Panc1 (cell line): Measurements from ENCODE around the gene THSD7B. TPM values are rescaled to one million over a fixed set of nuclear protein-coding genes. Genes with fewer than 3 reads are reported as not detected.

Source experiments
- ATAC-seq: fragments of 200-7000 bp; cut with Tn5 transposase; 2 replicates; pipeline ENCODE4 v1.9.1; 2020; ENCODE audit warnings: mild to moderate bottlenecking, moderate library complexity
- BruUV-seq: library from RNA; stranded (reverse); fragments of 400-500 nt; replicated peaks from 2 replicates; lab custom pipeline; 2021; lab: Mats Ljungman, UMichigan
- CTCF ChIA-PET: fragments of 300-600 bp; sonication (Branson Sonifier 250); formaldehyde crosslinking; loops from one replicate; lab custom pipeline; 2022; ENCODE audit warnings: antibody characterized with exemption; lab: Charles Lee
- POLR2A ChIA-PET: fragments of 300-600 bp; sonication (Branson Sonifier 250); formaldehyde crosslinking; loops from one replicate; lab custom pipeline; 2022; ENCODE audit warnings: antibody characterized with exemption; lab: Charles Lee
- DNase-seq: peaks from one replicate; pipeline ENCODE4 v3.0.0-alpha.2; 2010; ENCODE audit warnings: low read depth, low spot score
- H3K27ac ChIP-seq: 2 replicates; pipeline ENCODE4 v1.5.1; 2011; ENCODE audit warnings: mild to moderate bottlenecking, low read length, inconsistent platforms
- H3K27me3 ChIP-seq: fragments of 200-500 bp; sonication (Bioruptor generic); 2 replicates; pipeline ENCODE4 v1.6.0; 2014; ENCODE audit warnings: low read length, inconsistent platforms; ENCODE audit not compliant: control insufficient read depth, insufficient read depth
- H3K36me3 ChIP-seq: fragments of 200-500 bp; sonication (Bioruptor generic); 2 replicates; pipeline ENCODE4 v1.5.1; 2014; ENCODE audit warnings: inconsistent platforms, mild to moderate bottlenecking, low read length, moderate library complexity; ENCODE audit not compliant: control insufficient read depth, insufficient read depth
- H3K4me1 ChIP-seq: 2 replicates; pipeline ENCODE4 v1.5.1; 2011; ENCODE audit warnings: inconsistent platforms, mild to moderate bottlenecking, low read length, moderate library complexity; ENCODE audit not compliant: control insufficient read depth, insufficient read depth
- H3K4me3 ChIP-seq, 2 experiments: 2 replicates each; pipeline ENCODE4 v1.5.1; 2011 to 2012; ENCODE audit warnings: low read depth in 2 of 2, low read length in 2 of 2, mild to moderate bottlenecking in 2 of 2, inconsistent platforms in 1 of 2, moderate library complexity in 1 of 2
- H3K9me3 ChIP-seq: fragments of 200-500 bp; sonication (Bioruptor generic); 2 replicates; pipeline ENCODE4 v1.5.1; 2014; ENCODE audit warnings: low read depth, mild to moderate bottlenecking, inconsistent platforms, low read length, moderate library complexity; ENCODE audit not compliant: control insufficient read depth, insufficient read depth
- POLR2AphosphoS5 ChIP-seq: IDR thresholded peaks from 2 replicates; pipeline ENCODE4 v1.6.1; 2012; ENCODE audit warnings: mild to moderate bottlenecking, low read depth, low read length, moderate library complexity
- SIN3A ChIP-seq: IDR thresholded peaks from 2 replicates; pipeline ENCODE4 v1.6.1; 2012; ENCODE audit warnings: low read depth, mild to moderate bottlenecking, low read length, moderate library complexity, borderline replicate concordance; ENCODE audit not compliant: insufficient read depth
- TCF7L2 ChIP-seq: IDR thresholded peaks from 2 replicates; pipeline ENCODE4 v1.6.1; 2011; ENCODE audit warnings: mild to moderate bottlenecking, low read depth, low read length, inconsistent platforms
- in situ Hi-C: cut with HindIII; loops from 2 replicates; pipeline ENCODE4 v1.10.0; 2016; ENCODE audit warnings: low sequenced_read_pairs, low pct_unique_long_range_greater_than_20kb
- intact Hi-C: fragments of 100-400 bp; cut with micrococcal nuclease; formaldehyde crosslinking; loops from one replicate; pipeline ENCODE4 v1.10.0; 2022; ENCODE audit not compliant: unreplicated experiment
- total RNA-seq: library from RNA; stranded (reverse); gene quantifications from one replicate; pipeline ENCODE4 v1.2.1, GENCODE V29; 2021; ENCODE audit not compliant: unreplicated experiment
- TF ChIP-seq, protein P1 (sequence below): fragments of 450-650 bp; IDR thresholded peaks from 2 replicates; pipeline ENCODE4 v1.5.1; 2017; ENCODE audit warnings: mild to moderate bottlenecking
- TF ChIP-seq, protein P2 (sequence below), 2 experiments: IDR thresholded peaks; 2 replicates each; pipeline ENCODE4 v1.6.1; 2011 to 2012; ENCODE audit warnings: low read depth in 2 of 2, control low read depth in 1 of 2, low read length in 1 of 2, mild to moderate bottlenecking in 1 of 2, moderate library complexity in 1 of 2; ENCODE audit not compliant: insufficient read depth in 1 of 2

THSD7B gene
- total RNA-seq, 1 experiment from 2014 or later: not detected

DNA sequence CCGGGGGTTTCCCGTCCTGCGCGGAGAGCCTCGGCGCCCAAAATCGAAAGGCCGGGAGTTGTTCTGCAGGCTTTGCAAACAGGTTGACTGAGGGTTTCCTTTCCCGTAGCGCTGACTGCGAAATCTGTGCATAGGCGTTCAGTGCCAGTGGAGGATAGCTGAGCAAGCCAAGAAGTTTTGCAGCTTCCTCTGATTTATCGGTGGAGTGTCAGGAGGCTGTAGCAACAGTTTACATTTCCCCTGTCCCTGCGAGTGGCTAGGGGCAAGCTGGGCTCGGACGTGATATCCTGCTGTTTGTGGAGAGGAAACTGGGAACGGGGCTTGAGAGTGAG is 694 bp downstream of the THSD7B start:
- no peak overlapping the region for H3K4me3 ChIP-seq
- ATAC-seq: no peak

DNA sequence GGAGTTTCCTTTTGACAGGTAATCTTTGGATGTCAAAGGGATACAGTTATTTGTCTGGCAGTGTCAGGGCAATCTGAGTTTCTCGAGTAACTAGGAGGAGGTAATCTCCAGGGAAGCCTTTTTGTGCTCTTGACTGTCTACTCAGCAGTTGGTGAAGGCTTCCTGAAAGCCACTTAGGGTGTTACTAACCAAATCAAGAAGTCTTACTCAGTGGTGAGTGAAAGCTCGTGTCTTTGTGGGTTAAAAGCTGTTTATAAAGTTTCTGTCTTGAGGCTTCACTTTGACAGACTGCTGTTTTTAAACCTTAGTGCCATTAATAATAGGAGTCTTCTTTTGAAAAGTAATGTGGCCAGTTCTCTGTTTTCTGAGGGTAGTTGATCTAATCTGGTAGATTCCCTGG is 1.7 kb downstream of the THSD7B start:
- Histone ChIP-seq H3K4me3 (no peak overlapping the region), H3K9me3 (no peaks in the 10 kb centered on the region), H3K27me3 (peaks cover 4% of the 10 kb centered on the region; the same call in 1 of the 2 replicates), H3K36me3 (no peaks in the 10 kb centered on the region), H3K27ac (no peak overlapping the region), H3K4me1 (no peaks in the 10 kb centered on the region)
- intact Hi-C loops (no loop called here), in situ Hi-C loops (no loop called here)
- DNase-seq (no peak), ATAC-seq (no peak)
- ChIA-PET CTCF (no interaction called here), POLR2A (no interaction called here)
- no peak for TF ChIP-seq POLR2AphosphoS5
- TF ChIP-seq, protein P1, sequence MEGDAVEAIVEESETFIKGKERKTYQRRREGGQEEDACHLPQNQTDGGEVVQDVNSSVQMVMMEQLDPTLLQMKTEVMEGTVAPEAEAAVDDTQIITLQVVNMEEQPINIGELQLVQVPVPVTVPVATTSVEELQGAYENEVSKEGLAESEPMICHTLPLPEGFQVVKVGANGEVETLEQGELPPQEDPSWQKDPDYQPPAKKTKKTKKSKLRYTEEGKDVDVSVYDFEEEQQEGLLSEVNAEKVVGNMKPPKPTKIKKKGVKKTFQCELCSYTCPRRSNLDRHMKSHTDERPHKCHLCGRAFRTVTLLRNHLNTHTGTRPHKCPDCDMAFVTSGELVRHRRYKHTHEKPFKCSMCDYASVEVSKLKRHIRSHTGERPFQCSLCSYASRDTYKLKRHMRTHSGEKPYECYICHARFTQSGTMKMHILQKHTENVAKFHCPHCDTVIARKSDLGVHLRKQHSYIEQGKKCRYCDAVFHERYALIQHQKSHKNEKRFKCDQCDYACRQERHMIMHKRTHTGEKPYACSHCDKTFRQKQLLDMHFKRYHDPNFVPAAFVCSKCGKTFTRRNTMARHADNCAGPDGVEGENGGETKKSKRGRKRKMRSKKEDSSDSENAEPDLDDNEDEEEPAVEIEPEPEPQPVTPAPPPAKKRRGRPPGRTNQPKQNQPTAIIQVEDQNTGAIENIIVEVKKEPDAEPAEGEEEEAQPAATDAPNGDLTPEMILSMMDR: no peak
- TF ChIP-seq TCF7L2: no peak
- TF ChIP-seq, protein P2, sequence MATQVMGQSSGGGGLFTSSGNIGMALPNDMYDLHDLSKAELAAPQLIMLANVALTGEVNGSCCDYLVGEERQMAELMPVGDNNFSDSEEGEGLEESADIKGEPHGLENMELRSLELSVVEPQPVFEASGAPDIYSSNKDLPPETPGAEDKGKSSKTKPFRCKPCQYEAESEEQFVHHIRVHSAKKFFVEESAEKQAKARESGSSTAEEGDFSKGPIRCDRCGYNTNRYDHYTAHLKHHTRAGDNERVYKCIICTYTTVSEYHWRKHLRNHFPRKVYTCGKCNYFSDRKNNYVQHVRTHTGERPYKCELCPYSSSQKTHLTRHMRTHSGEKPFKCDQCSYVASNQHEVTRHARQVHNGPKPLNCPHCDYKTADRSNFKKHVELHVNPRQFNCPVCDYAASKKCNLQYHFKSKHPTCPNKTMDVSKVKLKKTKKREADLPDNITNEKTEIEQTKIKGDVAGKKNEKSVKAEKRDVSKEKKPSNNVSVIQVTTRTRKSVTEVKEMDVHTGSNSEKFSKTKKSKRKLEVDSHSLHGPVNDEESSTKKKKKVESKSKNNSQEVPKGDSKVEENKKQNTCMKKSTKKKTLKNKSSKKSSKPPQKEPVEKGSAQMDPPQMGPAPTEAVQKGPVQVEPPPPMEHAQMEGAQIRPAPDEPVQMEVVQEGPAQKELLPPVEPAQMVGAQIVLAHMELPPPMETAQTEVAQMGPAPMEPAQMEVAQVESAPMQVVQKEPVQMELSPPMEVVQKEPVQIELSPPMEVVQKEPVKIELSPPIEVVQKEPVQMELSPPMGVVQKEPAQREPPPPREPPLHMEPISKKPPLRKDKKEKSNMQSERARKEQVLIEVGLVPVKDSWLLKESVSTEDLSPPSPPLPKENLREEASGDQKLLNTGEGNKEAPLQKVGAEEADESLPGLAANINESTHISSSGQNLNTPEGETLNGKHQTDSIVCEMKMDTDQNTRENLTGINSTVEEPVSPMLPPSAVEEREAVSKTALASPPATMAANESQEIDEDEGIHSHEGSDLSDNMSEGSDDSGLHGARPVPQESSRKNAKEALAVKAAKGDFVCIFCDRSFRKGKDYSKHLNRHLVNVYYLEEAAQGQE (IDR thresholded peaks at IDR 0.05; ENCODE audit: insufficient read depth in 1 of 2, low read depth in 2 of 2, low read length in 1 of 2): no peak
- TF ChIP-seq SIN3A: no peak
- BruUV-seq: no TSS peak

More for the DNA sequence above, 694 bp downstream of the THSD7B start:
- no peaks in the 10 kb centered on the region for H3K9me3 ChIP-seq
- H3K27me3 ChIP-seq: peaks cover 4% of the 10 kb centered on the region; the same call in 1 of the 2 replicates
- ChIA-PET CTCF (no interaction called here), POLR2A (no interaction called here)
- no peak overlapping the region for H3K27ac ChIP-seq
- no peaks in the 10 kb centered on the region for H3K4me1 ChIP-seq
- intact Hi-C loops (no loop called here), in situ Hi-C loops (no loop called here)
- no TSS peak for BruUV-seq
- DNase-seq: no peak
- H3K36me3 ChIP-seq: no peaks in the 10 kb centered on the region
- TF ChIP-seq, protein P2 (IDR thresholded peaks at IDR 0.05; ENCODE audit: insufficient read depth in 1 of 2, low read depth in 2 of 2, low read length in 1 of 2): no peak
- TF ChIP-seq SIN3A (no peak), POLR2AphosphoS5 (no peak), TCF7L2 (no peak)
- TF ChIP-seq, protein P1: no peak
